ENCODE measurements around the gene TRANK1. TPM values are rescaled to one million over a fixed set of nuclear protein-coding genes. Genes with fewer than 3 reads are reported as not detected.

Gene TRANK1
- polyA plus RNA-seq, 1 donor (not counting 4 experiments of a cell fraction or from before 2014, with no cell fraction given): 3.2 TPM

DNA sequence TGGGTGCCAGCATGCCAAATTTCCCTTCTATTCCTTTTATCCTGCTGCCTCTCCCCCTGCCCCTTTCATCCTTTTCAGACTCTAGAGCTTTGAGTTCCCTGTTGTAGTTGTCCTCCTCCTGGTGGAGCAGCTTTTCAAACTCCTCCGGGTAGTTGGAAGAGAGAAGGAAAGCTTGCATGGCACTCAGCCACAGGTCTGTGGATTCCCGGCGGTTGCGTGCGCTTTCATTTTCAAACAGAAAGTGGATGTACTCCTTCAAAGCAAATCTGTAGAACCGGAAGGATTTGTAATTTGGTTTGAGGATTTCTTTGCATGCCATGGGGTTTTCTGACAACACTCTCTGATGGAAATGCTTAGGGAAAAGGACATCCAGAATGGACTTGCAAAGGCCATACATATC, 112.4 kb downstream of the TRANK1 start:
- no peak for FAIRE-seq

DNA sequence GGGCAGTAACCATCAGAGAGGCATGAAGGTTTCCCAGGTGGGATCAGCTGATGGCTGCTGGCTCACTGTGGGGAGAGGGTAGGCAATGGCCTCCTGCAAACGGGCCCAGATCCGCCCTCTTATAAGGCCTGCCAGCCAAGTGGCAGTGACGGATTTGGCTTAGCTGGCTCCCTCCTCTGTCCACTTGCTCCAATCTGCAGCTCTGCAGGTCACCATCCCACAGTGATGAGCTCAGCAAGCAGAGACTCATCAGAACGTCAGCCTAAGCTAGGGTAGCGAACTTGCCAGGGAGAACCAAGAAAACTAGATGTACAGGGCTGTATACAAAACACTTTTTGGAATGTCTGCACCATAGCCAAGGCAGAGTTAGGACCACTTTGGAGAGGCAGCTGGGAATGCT, 117.7 kb downstream of the TRANK1 start:
- H3K79me2 ChIP-seq (ENCODE audit: control insufficient read depth, insufficient read depth, low read length): no peaks in the 10 kb centered on the region
- no peak for TF ChIP-seq EZH2 (IDR thresholded peaks at IDR 0.05; ENCODE audit: low read length)
- no peaks in the 10 kb centered on the region for H3K9me3 ChIP-seq (ENCODE audit: control insufficient read depth, low read depth, low read length)
- no peaks in the 10 kb centered on the region for H4K20me1 ChIP-seq (ENCODE audit: control insufficient read depth, extremely low read depth, insufficient read depth, low read length)
- no peaks in the 10 kb centered on the region for H3K36me3 ChIP-seq (ENCODE audit: control insufficient read depth in 2 of 2, extremely low read depth in 1 of 2, insufficient read depth in 2 of 2, low read length in 2 of 2)
- no peaks in the 10 kb centered on the region for H3K9me1 ChIP-seq (ENCODE audit: control insufficient read depth, extremely low read depth, insufficient read depth, low read length)
- no peak for FAIRE-seq
- no peak overlapping the region for H2AFZ ChIP-seq (ENCODE audit: control insufficient read depth, low read length)
- no peaks in the 10 kb centered on the region for H3K4me1 ChIP-seq (ENCODE audit: control insufficient read depth, extremely low read depth, insufficient read depth, low read length)
- no peak overlapping the region for H3K4me3 ChIP-seq (ENCODE audit: control insufficient read depth in 2 of 3, extremely low read depth in 1 of 3, insufficient read depth in 2 of 3, low read depth in 1 of 3, low read length in 3 of 3)
- no peak overlapping the region for H3K9ac ChIP-seq (ENCODE audit: control insufficient read depth, extremely low read depth, insufficient read depth, low read length)
- no peak overlapping the region for H3K4me2 ChIP-seq (ENCODE audit: control insufficient read depth, extremely low read depth, insufficient read depth, low read depth, low read length)
- no peaks in the 10 kb centered on the region for H3K27me3 ChIP-seq (ENCODE audit: control insufficient read depth, extremely low read depth, insufficient read depth, low read length)
- DNase-seq (ENCODE audit: low read depth, low spot score): no peak
- dilution Hi-C loops (cut with MboI; ENCODE audit: extremely low pct_ligation_motif_present, low sequenced_read_pairs): no loop called here
- H3K27ac ChIP-seq (ENCODE audit: control insufficient read depth, insufficient read depth, low read length): no peak overlapping the region

More for the DNA sequence above, 112.4 kb downstream of the TRANK1 start:
- no peak overlapping the region for H3K27ac ChIP-seq (ENCODE audit: control insufficient read depth, insufficient read depth, low read length)
- no peaks in the 10 kb centered on the region for H3K9me3 ChIP-seq (ENCODE audit: control insufficient read depth, low read depth, low read length)
- DNase-seq (ENCODE audit: low read depth, low spot score): no peak
- no peaks in the 10 kb centered on the region for H4K20me1 ChIP-seq (ENCODE audit: control insufficient read depth, extremely low read depth, insufficient read depth, low read length)
- H3K79me2 ChIP-seq (ENCODE audit: control insufficient read depth, insufficient read depth, low read length): no peaks in the 10 kb centered on the region
- no peaks in the 10 kb centered on the region for H3K27me3 ChIP-seq (ENCODE audit: control insufficient read depth, extremely low read depth, insufficient read depth, low read length)
- H2AFZ ChIP-seq (ENCODE audit: control insufficient read depth, low read length): no peak overlapping the region
- no peaks in the 10 kb centered on the region for H3K4me1 ChIP-seq (ENCODE audit: control insufficient read depth, extremely low read depth, insufficient read depth, low read length)
- dilution Hi-C loops (cut with MboI; ENCODE audit: extremely low pct_ligation_motif_present, low sequenced_read_pairs): no loop called here
- H3K36me3 ChIP-seq (ENCODE audit: control insufficient read depth in 2 of 2, extremely low read depth in 1 of 2, insufficient read depth in 2 of 2, low read length in 2 of 2): no peaks in the 10 kb centered on the region
- H3K4me2 ChIP-seq (ENCODE audit: control insufficient read depth, extremely low read depth, insufficient read depth, low read depth, low read length): no peak overlapping the region
- TF ChIP-seq, protein P1, sequence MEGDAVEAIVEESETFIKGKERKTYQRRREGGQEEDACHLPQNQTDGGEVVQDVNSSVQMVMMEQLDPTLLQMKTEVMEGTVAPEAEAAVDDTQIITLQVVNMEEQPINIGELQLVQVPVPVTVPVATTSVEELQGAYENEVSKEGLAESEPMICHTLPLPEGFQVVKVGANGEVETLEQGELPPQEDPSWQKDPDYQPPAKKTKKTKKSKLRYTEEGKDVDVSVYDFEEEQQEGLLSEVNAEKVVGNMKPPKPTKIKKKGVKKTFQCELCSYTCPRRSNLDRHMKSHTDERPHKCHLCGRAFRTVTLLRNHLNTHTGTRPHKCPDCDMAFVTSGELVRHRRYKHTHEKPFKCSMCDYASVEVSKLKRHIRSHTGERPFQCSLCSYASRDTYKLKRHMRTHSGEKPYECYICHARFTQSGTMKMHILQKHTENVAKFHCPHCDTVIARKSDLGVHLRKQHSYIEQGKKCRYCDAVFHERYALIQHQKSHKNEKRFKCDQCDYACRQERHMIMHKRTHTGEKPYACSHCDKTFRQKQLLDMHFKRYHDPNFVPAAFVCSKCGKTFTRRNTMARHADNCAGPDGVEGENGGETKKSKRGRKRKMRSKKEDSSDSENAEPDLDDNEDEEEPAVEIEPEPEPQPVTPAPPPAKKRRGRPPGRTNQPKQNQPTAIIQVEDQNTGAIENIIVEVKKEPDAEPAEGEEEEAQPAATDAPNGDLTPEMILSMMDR (optimal IDR thresholded peaks at IDR 0.05 in 1 of 3, IDR thresholded peaks at IDR 0.05 in 1 of 3, conservative IDR thresholded peaks at IDR 0.05 in 1 of 3; ENCODE audit: extremely low read depth in 1 of 3, insufficient read depth in 2 of 3, low read length in 3 of 3): no peak
- no peak for TF ChIP-seq EZH2 (IDR thresholded peaks at IDR 0.05; ENCODE audit: low read length)
- no peaks in the 10 kb centered on the region for H3K9me1 ChIP-seq (ENCODE audit: control insufficient read depth, extremely low read depth, insufficient read depth, low read length)
- H3K4me3 ChIP-seq (ENCODE audit: control insufficient read depth in 2 of 3, extremely low read depth in 1 of 3, insufficient read depth in 2 of 3, low read depth in 1 of 3, low read length in 3 of 3): no peak overlapping the region
- no peak overlapping the region for H3K9ac ChIP-seq (ENCODE audit: control insufficient read depth, extremely low read depth, insufficient read depth, low read length)

DNA sequence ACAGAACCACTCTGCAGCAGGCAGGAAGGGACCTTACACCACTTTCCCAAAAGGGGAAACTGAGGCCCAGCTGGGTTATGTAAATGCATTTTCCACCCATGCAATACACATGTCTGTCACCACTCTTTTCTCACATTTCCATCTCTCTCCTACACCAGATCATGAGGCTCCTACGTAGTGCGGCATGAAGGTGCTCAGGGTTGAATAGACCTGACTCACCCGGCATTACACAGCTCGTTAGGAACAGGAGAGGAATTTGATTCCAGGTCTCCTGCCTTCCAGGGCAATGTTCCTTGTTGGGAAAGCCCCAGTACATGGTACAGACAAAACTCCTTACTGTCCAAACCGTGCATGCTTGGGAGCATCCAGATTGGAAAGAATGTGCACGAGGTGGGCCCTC, 118.6 kb downstream of the TRANK1 start:
- H3K27ac ChIP-seq (ENCODE audit: control insufficient read depth, insufficient read depth, low read length): no peak overlapping the region
- TF ChIP-seq EZH2 (IDR thresholded peaks at IDR 0.05; ENCODE audit: low read length): no peak
- TF ChIP-seq, protein P1 (optimal IDR thresholded peaks at IDR 0.05 in 1 of 3, IDR thresholded peaks at IDR 0.05 in 1 of 3, conservative IDR thresholded peaks at IDR 0.05 in 1 of 3; ENCODE audit: extremely low read depth in 1 of 3, insufficient read depth in 2 of 3, low read length in 3 of 3): no peak
- H3K36me3 ChIP-seq (ENCODE audit: control insufficient read depth in 2 of 2, extremely low read depth in 1 of 2, insufficient read depth in 2 of 2, low read length in 2 of 2): no peaks in the 10 kb centered on the region
- dilution Hi-C loops (cut with MboI; ENCODE audit: extremely low pct_ligation_motif_present, low sequenced_read_pairs): no loop called here
- DNase-seq (ENCODE audit: low read depth, low spot score) (no peak), FAIRE-seq (no peak)
- no peak overlapping the region for H3K4me2 ChIP-seq (ENCODE audit: control insufficient read depth, extremely low read depth, insufficient read depth, low read depth, low read length)
- H3K79me2 ChIP-seq (ENCODE audit: control insufficient read depth, insufficient read depth, low read length): no peaks in the 10 kb centered on the region
- H3K4me1 ChIP-seq (ENCODE audit: control insufficient read depth, extremely low read depth, insufficient read depth, low read length): no peaks in the 10 kb centered on the region
- H4K20me1 ChIP-seq (ENCODE audit: control insufficient read depth, extremely low read depth, insufficient read depth, low read length): no peaks in the 10 kb centered on the region
- no peak overlapping the region for H2AFZ ChIP-seq (ENCODE audit: control insufficient read depth, low read length)
- H3K9me1 ChIP-seq (ENCODE audit: control insufficient read depth, extremely low read depth, insufficient read depth, low read length): no peaks in the 10 kb centered on the region
- H3K27me3 ChIP-seq (ENCODE audit: control insufficient read depth, extremely low read depth, insufficient read depth, low read length): no peaks in the 10 kb centered on the region
- H3K9ac ChIP-seq (ENCODE audit: control insufficient read depth, extremely low read depth, insufficient read depth, low read length): no peak overlapping the region
- no peaks in the 10 kb centered on the region for H3K9me3 ChIP-seq (ENCODE audit: control insufficient read depth, low read depth, low read length)
- H3K4me3 ChIP-seq (ENCODE audit: control insufficient read depth in 2 of 3, extremely low read depth in 1 of 3, insufficient read depth in 2 of 3, low read depth in 1 of 3, low read length in 3 of 3): no peak overlapping the region

Measured in keratinocyte (primary cell).